GM21528 (cell line): ENCODE results near the gene TLL1.
A peak's percentile ranks its signal among the peaks of the same experiment; 100 is the strongest.

Experiments used
- ATAC-seq: cut with Tn5 transposase; IDR thresholded peaks from one replicate; pipeline ENCODE4 v1.9.1; 2021; ENCODE audit warnings: mild to moderate bottlenecking, moderate library complexity; ENCODE audit not compliant: unreplicated experiment, low FRiP score

Gene TLL1

GRCh38 chr4:166042510-166043055 lies 169.5 kb downstream of the TLL1 start:
- ATAC-seq: no peak

GRCh38 chr4:166043801-166044200 lies 170.8 kb downstream of the TLL1 start:
- no peak for ATAC-seq

- no peak for ATAC-seq
These were observed 171.8 kb downstream of the TLL1 start for GRCh38 chr4:166044871-166045270.

GRCh38 chr4:166045457-166045856 lies 172.4 kb downstream of the TLL1 start:
- no peak for ATAC-seq

GRCh38 chr4:166049036-166049435 lies 176.0 kb downstream of the TLL1 start:
- ATAC-seq: no peak

- ATAC-seq: no peak
These were observed 191.7 kb downstream of the TLL1 start for GRCh38 chr4:166064721-166065120.

- ATAC-seq: no peak
These were observed 192.3 kb downstream of the TLL1 start for GRCh38 chr4:166065324-166065723.

GRCh38 chr4:166066936-166067335 lies 193.9 kb downstream of the TLL1 start:
- no peak for ATAC-seq

GRCh38 chr4:166067915-166068314 lies 194.9 kb downstream of the TLL1 start:
- ATAC-seq: no peak

GRCh38 chr4:166073783-166074182 lies 200.7 kb downstream of the TLL1 start:
- no peak for ATAC-seq

GRCh38 chr4:166075599-166075998 lies 202.6 kb downstream of the TLL1 start:
- no peak for ATAC-seq

GRCh38 chr4:166077782-166078181 lies 204.7 kb downstream of the TLL1 start:
- no peak for ATAC-seq

- no peak for ATAC-seq
These were observed 205.3 kb downstream of the TLL1 start for GRCh38 chr4:166078383-166078782.

- no peak for ATAC-seq
These were observed 205.9 kb downstream of the TLL1 start for GRCh38 chr4:166078955-166079354.

GRCh38 chr4:166087569-166087968 lies 214.5 kb downstream of the TLL1 start:
- no peak for ATAC-seq

GRCh38 chr4:166088576-166088975 lies 215.5 kb downstream of the TLL1 start:
- ATAC-seq: no peak

GRCh38 chr4:166091146-166091545 lies 218.1 kb downstream of the TLL1 start:
- no peak for ATAC-seq

GRCh38 chr4:166091912-166092510 lies 219.0 kb downstream of the TLL1 start:
- peak; percentile 92 for ATAC-seq

- ATAC-seq: no peak
These were observed 219.8 kb downstream of the TLL1 start for GRCh38 chr4:166092797-166093290.

GRCh38 chr4:166104623-166105022 lies 231.6 kb downstream of the TLL1 start:
- no peak for ATAC-seq

- no peak for ATAC-seq
These were observed 248.9 kb downstream of the TLL1 start for GRCh38 chr4:166121897-166122296.

GRCh38 chr4:166123546-166123945 lies 250.5 kb downstream of the TLL1 start:
- no peak for ATAC-seq
